Activated B cell treated with CpG ODN at 0.5 μM for 24 hours (primary cell): ENCODE measurements around the gene WASF2. TPM values are rescaled to one million over a fixed set of nuclear protein-coding genes. Genes with fewer than 3 reads are reported as not detected.
A peak's percentile ranks its signal among the peaks of the same experiment; 100 is the strongest.

Experiments used
- ATAC-seq: fragments of 200-7000 bp; cut with Tn5 transposase; one replicate; pipeline ENCODE4 v1.10.0; 2021; ENCODE audit warnings: low read depth, mild to moderate bottlenecking, moderate library complexity
- CTCF ChIA-PET: fragments of 350-600 bp; sonication (Branson Sonifier 250); formaldehyde crosslinking; loops from one replicate; lab custom pipeline; 2021; ENCODE audit warnings: antibody characterized with exemption; lab: Charles Lee
- POLR2A ChIA-PET: fragments of 350-600 bp; sonication (Branson Sonifier 250); formaldehyde crosslinking; loops from one replicate; lab custom pipeline; 2021; ENCODE audit warnings: antibody characterized with exemption; lab: Charles Lee
- DNase-seq: peaks from one replicate; pipeline ENCODE4 v3.0.0; 2022
- H3K27ac Mint-ChIP-seq: one replicate; pipeline ENCODE4 v1.8.0; 2020; ENCODE audit warnings: mixed read lengths
- H3K27me3 Mint-ChIP-seq: one replicate; pipeline ENCODE4 v1.8.0; 2021; ENCODE audit warnings: mixed read lengths
- H3K36me3 Mint-ChIP-seq: one replicate; pipeline ENCODE4 v1.8.0; 2021; ENCODE audit warnings: low read depth, mixed read lengths
- H3K4me1 Mint-ChIP-seq: one replicate; pipeline ENCODE4 v1.8.0; 2021; ENCODE audit warnings: mixed read lengths
- H3K4me3 Mint-ChIP-seq: one replicate; pipeline ENCODE4 v1.8.0; 2020; ENCODE audit warnings: mild to moderate bottlenecking, mixed read lengths
- H3K9me3 Mint-ChIP-seq: one replicate; pipeline ENCODE4 v1.8.0; 2020; ENCODE audit warnings: mixed read lengths
- CTCF ChIP-seq: fragments of 200-600 bp; IDR thresholded peaks from one replicate; pipeline ENCODE4 v1.8.0; 2022; ENCODE audit warnings: antibody characterized with exemption, mild to moderate bottlenecking
- intact Hi-C: fragments of 100-400 bp; cut with micrococcal nuclease; formaldehyde crosslinking; loops from one replicate; pipeline ENCODE4 v1.15.1; 2024
- total RNA-seq: library from RNA; stranded (reverse); gene quantifications from 2 replicates; pipeline ENCODE4 v1.2.3, GENCODE V29; 2022

The WASF2 gene
- total RNA-seq, 1 donor from 2014 or later: 137 TPM

GRCh38 chr1:27394925-27395324 is 95.0 kb downstream of the WASF2 start:
- intact Hi-C loops: loop anchor here (1.0 kb wide), 5 partner anchors 63 to 351 kb away; no protein-coding TSS in a partner anchor
- CTCF ChIA-PET: interaction anchor here (0.6 to 7.8 kb wide), 28 partner anchors 8 to 351 kb away, joined by 3 to 208 read pairs (median 4); partner anchors contain the start of genes AHDC1, CD164L2, IFI6 and MAP3K6
- Mint-ChIP-seq H3K4me3 (no peak overlapping the region), H3K27me3 (no peaks in the 10 kb centered on the region), H3K4me1 (peaks cover 14% of the 10 kb centered on the region), H3K36me3 (no peaks in the 10 kb centered on the region), H3K9me3 (no peaks in the 10 kb centered on the region), H3K27ac (no peak overlapping the region)
- DNase-seq (no peak), ATAC-seq (no peak)
- no peak for TF ChIP-seq CTCF
- POLR2A ChIA-PET: interaction anchor here (0.6 to 1.5 kb wide), 7 partner anchors 29 to 212 kb away, joined by 3 to 11 read pairs (median 5); no protein-coding TSS in a partner anchor

GRCh38 chr1:27394282-27394658 is 95.7 kb downstream of the WASF2 start:
- no peak overlapping the region for H3K4me3 Mint-ChIP-seq
- TF ChIP-seq CTCF: no peak
- no peak overlapping the region for H3K27ac Mint-ChIP-seq
- ChIA-PET CTCF (interaction anchor here (0.6 to 7.8 kb wide), 20 partner anchors 9 to 350 kb away, joined by 3 to 208 read pairs (median 5); partner anchors contain the start of genes AHDC1 and MAP3K6), POLR2A (interaction anchor here (1.1 to 1.5 kb wide), 2 partner anchors 96 to 212 kb away, joined by 4 to 11 read pairs; no protein-coding TSS in a partner anchor)
- intact Hi-C loops: no loop called here
- no peaks in the 10 kb centered on the region for H3K36me3 Mint-ChIP-seq
- no peak for ATAC-seq
- no peaks in the 10 kb centered on the region for H3K9me3 Mint-ChIP-seq
- H3K27me3 Mint-ChIP-seq: no peaks in the 10 kb centered on the region
- no peak for DNase-seq
- peaks cover 14% of the 10 kb centered on the region for H3K4me1 Mint-ChIP-seq

- Mint-ChIP-seq H3K4me3 (no peak overlapping the region), H3K36me3 (no peaks in the 10 kb centered on the region), H3K4me1 (peaks cover 14% of the 10 kb centered on the region), H3K9me3 (no peaks in the 10 kb centered on the region), H3K27ac (no peak overlapping the region), H3K27me3 (no peaks in the 10 kb centered on the region)
- POLR2A ChIA-PET: interaction anchor here (0.6 kb wide), 3 partner anchors 28 to 244 kb away, joined by 7 to 10 read pairs (median 10); no protein-coding TSS in a partner anchor
- intact Hi-C loops: no loop called here
- no peak for TF ChIP-seq CTCF
- no peak for ATAC-seq
- CTCF ChIA-PET: interaction anchor here (1.3 to 7.8 kb wide), 4 partner anchors 9 to 212 kb away, joined by 4 to 208 read pairs (median 31); partner anchors contain the start of gene AHDC1
- no peak for DNase-seq
Measured at GRCh38 chr1:27393641-27394281, 96.2 kb downstream of the WASF2 start.

- DNase-seq (no peak), ATAC-seq (no peak)
- CTCF ChIA-PET: interaction anchor here (1.3 to 7.8 kb wide), 2 partner anchors 9 to 95 kb away, joined by 4 to 208 read pairs; no protein-coding TSS in a partner anchor
- Mint-ChIP-seq H3K9me3 (no peaks in the 10 kb centered on the region), H3K36me3 (no peaks in the 10 kb centered on the region), H3K4me3 (peak overlapping the region; percentile 75), H3K4me1 (peaks cover 18% of the 10 kb centered on the region), H3K27ac (no peak overlapping the region), H3K27me3 (no peaks in the 10 kb centered on the region)
- no peak for TF ChIP-seq CTCF
- POLR2A ChIA-PET: interaction anchor here (0.6 kb wide), 3 partner anchors 27 to 245 kb away, joined by 7 to 10 read pairs (median 10); no protein-coding TSS in a partner anchor
- intact Hi-C loops: loop anchor here (1.0 kb wide), 4 partner anchors 28 to 270 kb away; no protein-coding TSS in a partner anchor
Measured at GRCh38 chr1:27392778-27393635, 97.0 kb downstream of the WASF2 start.
